HuH-7.5 (cell line): ENCODE measurements around the gene WWOX.

Source experiments
- DNase-seq: peaks from one replicate; pipeline ENCODE4 v3.0.0; 2011; ENCODE audit warnings: low spot score

Gene WWOX

DNA sequence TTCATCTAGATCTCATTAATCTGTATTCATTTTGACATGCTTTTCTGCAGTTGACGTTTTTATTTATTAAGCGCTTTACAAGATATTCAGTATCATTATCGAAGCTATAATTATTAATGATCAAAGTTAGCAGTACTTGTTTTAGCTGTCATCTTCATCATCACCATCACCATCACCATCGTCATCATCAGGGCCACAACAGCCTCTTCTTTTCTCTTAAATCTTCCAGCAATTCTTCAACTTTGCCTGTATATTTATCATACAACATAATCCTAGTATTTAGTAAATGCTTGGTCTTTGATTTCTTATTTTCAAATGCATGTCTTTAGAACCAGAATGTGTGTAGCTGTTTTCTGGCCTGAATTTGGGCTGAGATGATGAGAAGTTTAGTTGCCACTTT, 973.1 kb downstream of the WWOX start:
- DNase-seq: no peak

DNA sequence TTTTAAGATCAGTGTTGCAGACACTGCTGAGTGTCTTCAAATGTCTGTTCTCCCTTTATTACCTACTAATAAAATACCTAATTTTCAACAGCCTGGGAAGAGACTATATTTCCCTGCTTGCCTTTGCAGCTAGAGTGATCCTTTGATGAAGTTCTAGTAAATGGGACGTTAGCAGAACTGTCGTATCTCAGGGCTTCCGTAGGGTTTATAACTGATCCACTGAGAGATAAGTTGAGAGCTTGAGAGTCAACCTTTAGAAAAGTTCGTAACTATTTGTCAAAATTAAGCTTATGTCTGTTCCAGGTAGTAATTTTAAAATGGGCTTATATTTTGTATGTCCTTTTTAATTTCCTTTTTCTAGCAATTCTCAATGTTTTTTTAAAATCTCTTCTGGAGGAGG, 974.1 kb downstream of the WWOX start:
- DNase-seq: no peak

GRCh38 chr16:79074541-79074940, 975.1 kb downstream of the WWOX start:
- DNase-seq: no peak

DNA sequence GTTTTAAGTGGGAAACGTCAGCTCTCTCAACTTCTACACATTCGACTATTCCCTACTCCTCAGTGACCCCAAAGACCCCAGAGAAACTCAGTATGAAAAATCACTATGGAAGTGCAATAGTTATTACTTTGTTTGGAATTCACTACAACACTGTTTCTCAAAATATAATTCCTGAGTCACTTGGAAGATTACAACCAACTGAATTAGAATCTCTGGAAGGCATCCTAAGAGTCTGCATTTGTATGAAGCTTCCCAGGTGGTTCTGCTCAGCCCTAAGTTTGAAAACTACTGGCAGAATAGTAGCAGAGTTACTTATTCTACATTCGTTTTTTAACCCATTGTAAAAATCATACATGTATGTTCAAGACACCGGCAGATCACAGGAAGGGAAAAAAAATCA, 975.5 kb downstream of the WWOX start:
- no peak for DNase-seq

DNA sequence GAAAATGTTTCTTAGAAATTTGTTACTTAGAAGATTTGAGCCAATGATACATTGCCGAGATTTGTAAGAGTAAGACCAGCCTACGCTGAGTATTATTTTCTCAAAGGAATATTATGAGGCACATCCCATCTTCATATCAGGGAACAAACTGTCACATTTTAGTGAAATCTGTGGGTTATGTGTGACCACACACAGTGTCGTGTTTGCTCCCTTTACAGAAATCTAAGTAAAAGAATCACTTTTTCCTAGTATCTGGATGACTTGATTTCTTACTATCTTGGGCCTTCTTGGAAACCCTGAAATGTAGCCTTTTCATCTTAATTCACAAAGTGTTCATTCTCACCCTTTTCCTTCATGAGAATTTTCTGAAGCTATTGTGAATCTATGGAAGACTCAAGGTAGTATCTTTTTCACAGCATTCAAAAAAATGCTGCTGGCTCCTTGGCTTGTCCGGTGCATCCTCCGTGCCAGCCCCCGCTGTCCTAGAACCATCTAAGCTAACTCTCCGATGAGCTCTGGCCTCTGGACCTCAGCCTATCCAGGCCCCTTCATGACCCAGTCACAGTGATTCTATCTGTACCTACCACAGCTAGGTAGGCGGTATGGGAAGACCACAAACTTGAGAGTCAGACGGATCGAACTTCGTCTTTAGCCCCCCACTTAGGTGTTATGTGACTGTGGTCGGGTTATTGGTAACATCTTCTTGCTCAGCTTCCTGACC, 976.8 kb downstream of the WWOX start:
- DNase-seq: no peak

- DNase-seq: no peak
Measured at GRCh38 chr16:79077346-79077745, 977.9 kb downstream of the WWOX start.

DNA sequence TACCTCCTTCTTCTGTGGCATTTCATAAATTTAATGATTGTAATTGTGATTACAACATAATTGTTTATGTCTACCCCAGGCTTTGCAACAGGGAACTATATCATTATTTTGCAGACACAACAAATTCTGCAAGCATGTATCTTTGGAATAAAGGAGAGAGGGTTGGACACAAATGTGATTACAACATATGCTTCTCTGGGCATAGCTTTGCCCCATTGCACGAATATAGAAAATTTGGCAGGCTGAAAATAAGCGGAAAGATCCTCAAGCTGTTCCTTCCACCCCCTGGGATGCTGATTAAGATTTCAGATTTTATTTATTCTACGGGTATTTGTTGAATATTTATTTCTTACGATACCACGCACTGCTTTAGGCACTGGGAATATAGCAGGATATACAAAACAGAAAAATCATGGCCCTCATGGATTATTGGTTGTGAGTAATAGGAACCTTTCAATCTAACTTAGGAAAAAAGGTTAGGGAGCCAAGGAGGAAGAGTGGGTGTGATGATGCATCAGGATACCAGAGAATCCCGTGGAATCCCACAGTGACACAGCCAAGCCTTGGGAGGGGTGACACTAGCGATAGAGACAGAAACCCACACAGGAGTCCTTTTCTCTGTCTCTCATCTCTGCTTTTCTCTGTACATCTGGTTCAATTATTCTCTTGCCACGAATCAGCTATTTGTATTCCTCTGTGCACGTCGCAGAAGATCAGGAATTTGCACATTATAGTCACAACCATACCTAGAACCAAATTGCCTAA, 980.4 kb downstream of the WWOX start:
- DNase-seq: no peak

DNA sequence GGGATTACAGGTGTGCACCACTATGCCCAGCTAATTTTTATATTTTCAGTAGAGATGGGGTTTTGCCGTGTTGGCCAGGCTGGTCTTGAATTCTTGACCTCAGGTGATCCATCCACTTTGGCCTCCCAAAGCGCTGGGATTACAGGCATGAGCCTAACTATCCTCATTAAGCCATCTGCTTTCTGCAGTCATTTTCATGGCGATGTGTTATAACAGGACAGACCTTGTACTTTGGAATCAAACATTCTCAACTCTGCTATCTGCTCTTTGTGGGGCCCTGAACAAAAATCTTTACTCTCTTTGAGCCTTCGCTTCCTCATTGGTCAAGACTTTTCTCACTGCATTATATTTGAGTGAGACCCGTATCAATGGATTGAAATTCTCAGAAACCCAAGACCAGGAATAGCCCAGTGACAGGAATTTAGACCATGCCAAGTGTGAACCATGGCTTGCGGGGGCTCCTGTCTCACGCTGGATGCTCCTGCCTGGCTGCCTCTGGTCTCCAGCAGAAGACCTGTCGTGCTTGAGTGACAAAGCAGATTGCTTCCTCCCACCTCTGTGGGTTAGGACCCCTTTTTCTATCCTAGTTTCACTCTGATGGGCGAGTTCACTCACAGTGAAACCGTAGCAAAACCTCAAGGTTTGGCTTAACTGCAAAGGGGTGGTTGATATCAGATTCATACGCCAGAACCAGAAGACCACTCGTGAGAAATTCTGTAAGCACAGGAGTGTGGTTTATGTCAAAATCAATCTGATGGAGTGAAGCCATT, 982.0 kb downstream of the WWOX start:
- no peak for DNase-seq

DNA sequence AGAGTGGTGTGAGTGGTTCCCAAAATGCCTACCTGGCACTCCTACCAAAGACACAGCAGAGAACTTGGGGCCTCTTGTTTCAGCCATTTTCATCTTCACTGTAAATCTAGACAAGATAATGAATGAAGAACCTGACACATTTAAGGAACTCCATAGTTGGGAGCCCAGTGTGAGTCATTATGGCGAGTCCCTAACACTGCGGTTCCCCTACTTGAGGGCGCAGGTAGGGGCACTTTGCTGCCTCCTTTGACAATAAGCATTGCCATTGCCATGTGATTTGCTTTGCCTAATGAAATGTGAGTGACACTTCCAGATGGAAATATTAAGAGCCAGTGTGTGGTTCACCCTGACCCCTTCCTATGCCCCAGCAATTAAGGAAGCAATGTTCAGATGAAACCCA, 983.5 kb downstream of the WWOX start:
- DNase-seq: no peak

GRCh38 chr16:79083508-79084299, 984.2 kb downstream of the WWOX start:
- no peak for DNase-seq

GRCh38 chr16:79088971-79089370, 989.5 kb downstream of the WWOX start:
- DNase-seq: no peak

DNA sequence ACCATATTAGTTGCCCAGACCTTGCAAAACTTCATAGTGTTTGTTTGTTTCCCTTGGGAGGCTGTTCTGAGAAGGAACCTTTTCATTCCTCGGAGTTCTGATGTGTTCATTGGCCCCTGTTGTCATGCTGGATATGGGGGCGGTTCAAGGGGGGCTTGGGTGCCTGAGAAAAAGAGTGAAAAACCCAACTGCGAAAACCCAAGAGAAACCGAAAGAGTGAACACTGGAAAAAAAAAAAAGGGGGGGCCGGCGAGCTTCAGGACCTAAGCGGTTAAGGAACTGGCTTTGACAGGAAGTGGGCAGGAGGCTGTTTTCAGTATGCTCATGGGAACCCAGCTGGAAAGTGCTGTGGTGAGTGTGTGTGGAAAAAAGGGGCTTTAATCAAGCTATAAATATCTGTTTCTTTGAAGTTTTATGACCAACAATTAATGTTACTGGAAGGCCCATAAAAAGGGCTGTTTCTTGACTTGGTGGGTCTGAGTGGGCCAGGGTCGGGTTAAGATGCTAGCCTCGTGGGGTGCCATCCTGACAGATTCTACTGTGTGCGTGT, 990.4 kb downstream of the WWOX start:
- DNase-seq: no peak

GRCh38 chr16:79090966-79091365, 991.5 kb downstream of the WWOX start:
- DNase-seq: no peak

DNA sequence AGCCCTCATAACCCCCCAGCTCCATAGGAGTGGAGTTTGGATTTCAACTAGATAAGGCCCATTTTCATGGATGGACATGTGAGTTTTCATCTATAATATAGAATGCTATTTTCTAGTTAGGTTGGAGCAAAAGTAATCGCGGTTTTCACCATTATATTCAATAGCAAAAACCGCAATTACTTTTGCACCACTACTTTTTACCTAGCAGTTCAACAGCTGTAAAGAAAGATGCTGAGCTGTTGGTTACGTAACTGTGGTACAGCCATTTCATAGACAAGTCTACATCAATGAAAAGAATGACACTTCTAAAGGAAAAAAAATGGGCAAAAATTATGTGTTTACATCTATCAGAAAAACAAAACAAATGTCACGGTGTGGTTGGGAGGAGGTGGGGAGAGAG, 993.4 kb downstream of the WWOX start:
- DNase-seq: no peak

- no peak for DNase-seq
Measured at GRCh38 chr16:79093554-79093967, 994.1 kb downstream of the WWOX start.

DNA sequence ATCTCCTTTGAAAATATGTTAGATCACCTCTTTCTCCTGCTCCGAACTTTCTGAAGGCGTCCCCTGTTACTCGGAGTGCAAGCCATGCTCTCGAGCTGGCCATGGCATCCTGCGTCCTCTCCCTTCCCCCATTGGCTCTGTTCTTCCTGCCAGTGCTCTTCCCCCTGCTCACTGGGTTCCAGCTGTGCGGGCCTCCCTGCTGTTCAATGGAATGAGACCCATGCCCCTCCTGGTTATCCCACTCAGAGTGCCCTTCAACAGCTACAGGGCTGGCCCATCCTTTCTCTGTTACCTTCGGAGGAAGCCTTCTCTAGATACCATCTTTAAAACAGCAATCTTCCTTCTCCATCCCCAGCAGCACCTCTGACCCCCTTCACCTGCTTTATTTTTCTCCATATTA, 996.8 kb downstream of the WWOX start:
- no peak for DNase-seq

DNA sequence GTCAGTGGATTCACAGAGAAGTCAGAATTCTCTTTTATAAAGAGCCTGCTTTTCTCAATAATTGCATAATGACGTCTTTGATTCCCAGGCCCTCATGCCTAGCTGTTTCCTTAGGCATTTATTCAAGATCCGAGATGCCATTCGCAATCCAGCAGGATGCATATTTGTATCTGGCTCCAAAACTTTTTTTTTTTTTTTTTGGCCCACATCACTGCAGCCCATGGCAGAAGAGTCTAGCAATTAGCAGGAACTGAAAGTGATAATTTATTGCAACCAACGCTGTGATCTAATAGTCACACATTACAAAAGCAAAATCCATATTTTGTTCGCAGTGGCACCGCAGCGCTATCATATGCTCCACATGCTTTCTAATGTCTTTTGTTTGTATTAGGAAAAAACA, 997.7 kb downstream of the WWOX start:
- DNase-seq: no peak

GRCh38 chr16:79097771-79098170, 998.3 kb downstream of the WWOX start:
- no peak for DNase-seq

DNA sequence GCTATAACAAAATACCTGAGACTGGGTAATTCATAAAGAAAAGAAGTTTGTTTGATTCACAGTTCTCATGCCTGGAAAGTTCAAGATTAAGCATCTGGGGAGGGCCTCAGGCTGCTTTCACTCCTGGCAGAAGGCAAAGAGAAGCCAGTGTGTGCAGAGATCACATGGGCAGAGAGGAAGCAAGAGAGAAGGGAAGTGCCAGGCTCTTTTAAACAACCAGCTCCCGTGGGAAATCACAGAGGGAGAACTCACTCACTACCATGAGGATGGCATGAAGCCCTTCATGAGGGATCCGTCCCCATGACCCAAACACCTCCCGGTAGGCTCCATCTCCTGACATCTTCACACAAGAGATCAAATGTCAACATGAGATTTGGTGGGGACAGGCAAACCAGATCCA, 999.5 kb downstream of the WWOX start:
- no peak for DNase-seq

DNA sequence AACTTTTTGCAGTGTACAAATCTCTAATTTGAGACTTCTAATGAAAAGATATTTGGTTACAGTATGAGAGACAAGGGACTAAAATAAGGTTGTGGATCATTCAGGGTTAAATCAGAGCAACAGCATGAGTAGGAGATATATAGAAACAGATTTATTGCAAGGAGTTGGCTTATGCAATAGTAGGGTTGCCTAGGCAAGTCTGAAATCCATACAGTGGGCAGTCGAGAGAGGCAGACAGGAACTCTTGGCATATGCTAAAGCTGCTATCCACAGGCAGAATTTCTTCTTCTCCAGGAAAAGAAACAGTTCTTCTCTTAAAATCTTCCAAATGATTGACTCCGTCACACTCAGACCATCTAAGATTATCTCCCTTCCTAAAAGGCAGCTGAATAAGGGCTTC, 1000.3 kb downstream of the WWOX start:
- DNase-seq: no peak

DNA sequence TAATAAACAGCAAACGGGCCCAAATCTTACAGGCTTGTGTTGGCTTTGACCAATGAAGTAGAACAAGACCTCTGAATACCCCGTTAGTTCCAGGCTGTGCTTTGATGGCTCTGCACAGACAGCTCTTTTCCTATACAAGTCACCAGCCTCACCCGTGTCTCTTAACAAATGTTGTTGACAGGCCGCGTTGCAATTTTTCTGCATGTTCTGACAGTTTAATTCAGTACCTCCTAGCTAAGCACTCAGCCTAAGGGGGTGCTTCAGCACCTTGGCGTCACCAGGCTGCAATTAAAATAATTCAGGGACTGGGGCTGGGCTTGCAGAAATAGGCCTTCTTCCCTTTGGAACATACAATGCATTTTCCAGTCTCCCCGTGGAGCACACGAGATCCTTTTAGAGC, 1001.0 kb downstream of the WWOX start:
- no peak for DNase-seq

GRCh38 chr16:79101491-79101890, 1002.0 kb downstream of the WWOX start:
- no peak for DNase-seq
